Cardiac muscle cell (in vitro differentiated cells and primary cell): ENCODE measurements around the gene CREB5. TPM values are rescaled to one million over a fixed set of nuclear protein-coding genes. Genes with fewer than 3 reads are reported as not detected.

Experiments used
- DNase-seq, 2 donors: peaks; one replicate each; pipeline versions ENCODE4 v3.0.0 to v3.0.0-alpha.2; 2010 to 2017; ENCODE audit warnings: low read depth in 1 of 2, low spot score in 1 of 2
- H3K27ac ChIP-seq: fragments of 200-600 bp; sonication (generic); 2 replicates; pipeline ENCODE4 v1.5.1; 2016
- H3K27me3 ChIP-seq: fragments of 200-600 bp; sonication (generic); 2 replicates; pipeline ENCODE4 v1.6.0; 2016; ENCODE audit warnings: control low read depth
- H3K36me3 ChIP-seq: fragments of 200-600 bp; sonication (generic); 2 replicates; pipeline ENCODE4 v1.5.1; 2016; ENCODE audit warnings: control low read depth
- H3K4me1 ChIP-seq: fragments of 200-600 bp; sonication (generic); 2 replicates; pipeline ENCODE4 v1.8.1; 2017; ENCODE audit warnings: low read depth, mild to moderate bottlenecking, mixed run types
- H3K4me3 ChIP-seq: fragments of 200-600 bp; sonication (generic); 2 replicates; pipeline ENCODE4 v1.5.1; 2016; ENCODE audit warnings: mild to moderate bottlenecking
- H3K9me3 ChIP-seq: fragments of 200-600 bp; sonication (generic); 2 replicates; pipeline ENCODE4 v1.5.1; 2017; ENCODE audit warnings: low read depth, mild to moderate bottlenecking, control low read depth
- polyA plus RNA-seq: library from polyadenylated mRNA; unstranded; fragments of >200 nt; fragmentation: Nextera tagmentation; extraction: Ambion mirVana; gene quantifications from 2 replicates; pipeline ENCODE4 v1.2.1, GENCODE V29; 2016
- total RNA-seq: library from RNA; depleted of rRNA; stranded (reverse); fragments of >200 nt; gene quantifications from 2 replicates; pipeline ENCODE4 v1.2.3, GENCODE V29; 2016
- TF ChIP-seq, protein P1 (sequence below): IDR thresholded peaks from 2 replicates; pipeline ENCODE4 v1.5.1; 2012; ENCODE audit warnings: low read depth, mild to moderate bottlenecking, low read length

Gene CREB5
- total and polyA plus RNA-seq, 2 experiments from 2014 or later, result 4.6 TPM

DNA sequence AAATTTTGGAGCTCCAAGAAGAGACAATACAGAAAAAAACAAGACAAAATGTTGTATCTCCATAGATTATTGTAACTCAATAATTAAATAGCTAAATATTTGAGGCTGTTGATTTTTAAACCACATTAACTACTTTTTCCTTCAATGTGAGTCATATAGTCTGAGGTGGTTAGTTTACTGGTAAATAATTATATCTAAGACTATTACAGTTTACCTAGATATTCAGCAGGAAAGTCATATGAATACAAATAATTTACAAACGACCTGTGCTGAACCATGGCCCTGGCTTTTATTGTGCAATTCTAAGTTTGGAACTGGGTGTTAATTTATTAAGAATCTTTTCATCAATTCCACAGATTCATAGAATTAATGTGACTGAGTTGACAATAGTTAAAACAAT is 22.2 kb downstream of the CREB5 start:
- TF ChIP-seq, protein P1, sequence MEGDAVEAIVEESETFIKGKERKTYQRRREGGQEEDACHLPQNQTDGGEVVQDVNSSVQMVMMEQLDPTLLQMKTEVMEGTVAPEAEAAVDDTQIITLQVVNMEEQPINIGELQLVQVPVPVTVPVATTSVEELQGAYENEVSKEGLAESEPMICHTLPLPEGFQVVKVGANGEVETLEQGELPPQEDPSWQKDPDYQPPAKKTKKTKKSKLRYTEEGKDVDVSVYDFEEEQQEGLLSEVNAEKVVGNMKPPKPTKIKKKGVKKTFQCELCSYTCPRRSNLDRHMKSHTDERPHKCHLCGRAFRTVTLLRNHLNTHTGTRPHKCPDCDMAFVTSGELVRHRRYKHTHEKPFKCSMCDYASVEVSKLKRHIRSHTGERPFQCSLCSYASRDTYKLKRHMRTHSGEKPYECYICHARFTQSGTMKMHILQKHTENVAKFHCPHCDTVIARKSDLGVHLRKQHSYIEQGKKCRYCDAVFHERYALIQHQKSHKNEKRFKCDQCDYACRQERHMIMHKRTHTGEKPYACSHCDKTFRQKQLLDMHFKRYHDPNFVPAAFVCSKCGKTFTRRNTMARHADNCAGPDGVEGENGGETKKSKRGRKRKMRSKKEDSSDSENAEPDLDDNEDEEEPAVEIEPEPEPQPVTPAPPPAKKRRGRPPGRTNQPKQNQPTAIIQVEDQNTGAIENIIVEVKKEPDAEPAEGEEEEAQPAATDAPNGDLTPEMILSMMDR, result no peak
- Histone ChIP-seq H3K9me3 (no peaks in the 10 kb centered on the region), H3K36me3 (no peaks in the 10 kb centered on the region), H3K27ac (no peak overlapping the region), H3K27me3 (no peaks in the 10 kb centered on the region), H3K4me1 (peaks cover 6% of the 10 kb centered on the region), H3K4me3 (no peak overlapping the region)
- no peak for DNase-seq

DNA sequence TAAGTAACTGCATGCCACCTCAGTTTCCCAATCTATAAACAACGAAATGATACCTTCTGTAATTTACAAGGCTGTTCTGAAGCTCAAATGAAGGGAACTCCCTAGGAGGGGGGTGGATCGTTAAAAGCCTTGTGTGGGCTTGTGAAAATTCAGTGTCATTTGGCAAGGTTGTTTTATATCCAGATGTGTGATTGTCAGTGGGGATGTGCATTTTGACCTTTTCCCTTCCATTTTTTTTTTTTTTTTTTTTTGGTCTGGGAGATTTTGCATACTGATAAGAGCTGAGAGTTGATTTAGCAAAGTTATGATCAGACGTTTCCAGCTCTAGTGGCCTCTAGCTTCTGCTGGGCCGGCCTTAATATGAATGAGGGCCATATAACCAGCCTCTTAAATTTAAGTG is 22.8 kb downstream of the CREB5 start:
- Histone ChIP-seq H3K9me3 (no peaks in the 10 kb centered on the region), H3K4me3 (no peak overlapping the region), H3K27me3 (no peaks in the 10 kb centered on the region), H3K4me1 (peaks cover 6% of the 10 kb centered on the region), H3K27ac (no peak overlapping the region), H3K36me3 (no peaks in the 10 kb centered on the region)
- no peak for DNase-seq
- TF ChIP-seq, protein P1, result no peak

DNA sequence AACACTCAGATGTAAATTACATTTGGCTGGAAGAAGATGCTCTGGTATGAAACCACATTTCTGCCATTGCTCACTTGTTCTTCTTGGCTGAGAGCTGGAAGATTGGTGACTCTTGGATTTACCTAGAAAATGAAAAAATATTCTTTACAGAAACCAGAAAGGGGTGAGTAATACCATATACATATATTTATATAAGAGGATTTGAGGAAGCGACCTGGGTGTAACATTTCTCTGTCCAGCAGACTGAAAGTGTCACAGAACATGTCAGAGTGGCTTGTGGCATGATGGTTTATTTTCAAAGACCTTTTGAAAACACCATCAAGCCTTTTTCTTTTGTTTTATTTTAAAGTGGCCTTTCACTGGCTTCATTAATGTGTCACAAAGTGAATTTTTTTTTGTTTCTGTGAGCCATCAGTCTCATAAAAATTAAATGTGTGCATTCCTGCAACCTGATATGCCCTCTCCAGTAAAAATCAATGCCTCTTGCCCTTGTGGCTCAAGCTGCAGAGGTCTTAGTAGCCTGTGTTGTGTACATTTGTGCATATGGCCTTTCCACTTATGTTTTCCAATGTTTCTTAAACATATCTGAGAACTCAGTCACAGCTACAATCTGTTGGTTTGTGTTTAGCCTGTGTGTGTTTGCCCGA is 23.5 kb downstream of the CREB5 start:
- no peak for DNase-seq
- TF ChIP-seq, protein P1, result no peak
- Histone ChIP-seq H3K27ac (no peak overlapping the region), H3K4me3 (no peak overlapping the region), H3K36me3 (no peaks in the 10 kb centered on the region), H3K9me3 (no peaks in the 10 kb centered on the region), H3K4me1 (peaks cover 6% of the 10 kb centered on the region), H3K27me3 (no peaks in the 10 kb centered on the region)

GRCh38 chr7:28440055-28440601 is 27.8 kb downstream of the CREB5 start:
- H3K27me3 ChIP-seq, result no peaks in the 10 kb centered on the region

GRCh38 chr7:28442540-28443420 is 30.5 kb downstream of the CREB5 start:
- Histone ChIP-seq H3K4me1 (no peaks in the 10 kb centered on the region), H3K36me3 (no peaks in the 10 kb centered on the region), H3K27me3 (no peaks in the 10 kb centered on the region), H3K9me3 (no peaks in the 10 kb centered on the region), H3K27ac (no peak overlapping the region), H3K4me3 (no peak overlapping the region)
- TF ChIP-seq, protein P1, result no peak
- DNase-seq, result no peak

More at GRCh38 chr7:28440055-28440601, 27.8 kb downstream of the CREB5 start:
- Histone ChIP-seq H3K4me3 (no peak overlapping the region), H3K36me3 (no peaks in the 10 kb centered on the region), H3K4me1 (no peaks in the 10 kb centered on the region), H3K27ac (no peak overlapping the region), H3K9me3 (no peaks in the 10 kb centered on the region)
- TF ChIP-seq, protein P1, result no peak
- no peak for DNase-seq
